Measurements from ENCODE around the gene CLDN4. TPM values are rescaled to one million over a fixed set of nuclear protein-coding genes. Genes with fewer than 3 reads are reported as not detected.
"Not testable (repeated sequence)": the region's sequence is repeated elsewhere in the genome, so short reads cannot be mapped to it uniquely, and the experiment has no call there.

The CLDN4 gene
- total RNA-seq, 2 experiments from 2014 or later = 0.05 to 0.14 TPM

DNA sequence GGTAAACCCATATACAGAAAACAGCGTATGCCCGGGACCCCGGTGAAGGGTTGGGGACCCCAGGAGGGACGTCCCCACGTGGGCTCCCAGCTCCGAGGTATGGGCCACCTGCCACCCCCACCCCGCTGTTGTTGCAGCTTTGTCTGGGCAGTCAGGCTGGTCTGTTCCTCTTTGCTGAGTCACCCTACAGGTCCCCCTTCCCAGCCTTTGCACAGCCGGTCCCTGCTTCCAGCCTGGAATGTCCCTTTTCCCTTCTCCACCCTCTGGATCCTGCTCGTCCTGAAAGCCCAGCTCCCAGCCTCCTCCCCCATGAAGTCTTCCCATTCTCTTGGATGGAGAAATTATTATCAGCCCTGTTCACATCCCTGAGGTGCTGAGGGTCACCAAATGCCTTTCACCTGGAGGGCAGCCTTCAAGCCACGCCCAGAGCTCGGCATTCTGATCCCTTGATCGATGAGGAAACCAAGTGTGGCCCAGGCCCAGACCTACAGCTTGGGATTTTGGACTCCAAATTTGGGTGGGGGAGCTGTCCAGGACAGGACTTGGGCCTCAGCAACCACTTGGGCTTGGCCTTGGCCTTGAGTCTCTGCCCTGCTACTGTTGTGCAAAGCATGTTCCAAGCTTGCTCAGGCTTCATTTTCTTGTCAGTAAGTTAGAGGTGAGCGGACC lies 2.6 kb downstream of the CLDN4 start:
- no peak for DNase-seq
- H3K4me3 Mint-ChIP-seq = no peak overlapping the region
- Histone ChIP-seq H3K27me3 (ENCODE audit: control insufficient read depth in 1 of 2, insufficient read depth in 2 of 2, low read length in 2 of 2) (peaks cover 0 to 5% of the 10 kb centered on the region in 2 experiments), H3K36me3 (ENCODE audit: insufficient read depth, low read length) (no peaks in the 10 kb centered on the region), H3K9me3 (ENCODE audit: control insufficient read depth in 1 of 2, insufficient read depth in 1 of 2, low read length in 2 of 2) (peaks cover 0 to 4% of the 10 kb centered on the region in 2 experiments), H3K4me1 (ENCODE audit: insufficient read depth, low read length) (peaks cover 14% of the 10 kb centered on the region), H3K4me3 (ENCODE audit: low read length) (no peak overlapping the region), H3K27ac (ENCODE audit: low read depth in 1 of 2, low read length in 2 of 2) (no peak overlapping the region)
- ChIA-PET CTCF (no interaction called here), POLR2A (interaction anchor here (1.1 kb wide), 1 partner anchor 9 kb away, joined by 4 read pairs; the partner anchor contains the start of gene METTL27)
- no peak overlapping the region for H3K27ac Mint-ChIP-seq
- peaks cover 9% of the 10 kb centered on the region for H3K27me3 Mint-ChIP-seq
- no peaks in the 10 kb centered on the region for H3K36me3 Mint-ChIP-seq (ENCODE audit: low read depth)
- H3K4me1 Mint-ChIP-seq (ENCODE audit: low read depth) = peaks cover 12% of the 10 kb centered on the region
- ATAC-seq (ENCODE audit: poor library complexity) = no peak
- TF ChIP-seq, protein P1, sequence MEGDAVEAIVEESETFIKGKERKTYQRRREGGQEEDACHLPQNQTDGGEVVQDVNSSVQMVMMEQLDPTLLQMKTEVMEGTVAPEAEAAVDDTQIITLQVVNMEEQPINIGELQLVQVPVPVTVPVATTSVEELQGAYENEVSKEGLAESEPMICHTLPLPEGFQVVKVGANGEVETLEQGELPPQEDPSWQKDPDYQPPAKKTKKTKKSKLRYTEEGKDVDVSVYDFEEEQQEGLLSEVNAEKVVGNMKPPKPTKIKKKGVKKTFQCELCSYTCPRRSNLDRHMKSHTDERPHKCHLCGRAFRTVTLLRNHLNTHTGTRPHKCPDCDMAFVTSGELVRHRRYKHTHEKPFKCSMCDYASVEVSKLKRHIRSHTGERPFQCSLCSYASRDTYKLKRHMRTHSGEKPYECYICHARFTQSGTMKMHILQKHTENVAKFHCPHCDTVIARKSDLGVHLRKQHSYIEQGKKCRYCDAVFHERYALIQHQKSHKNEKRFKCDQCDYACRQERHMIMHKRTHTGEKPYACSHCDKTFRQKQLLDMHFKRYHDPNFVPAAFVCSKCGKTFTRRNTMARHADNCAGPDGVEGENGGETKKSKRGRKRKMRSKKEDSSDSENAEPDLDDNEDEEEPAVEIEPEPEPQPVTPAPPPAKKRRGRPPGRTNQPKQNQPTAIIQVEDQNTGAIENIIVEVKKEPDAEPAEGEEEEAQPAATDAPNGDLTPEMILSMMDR (IDR thresholded peaks at IDR 0.05) = no peak
- intact Hi-C loops (cut with DNase I, micrococcal nuclease) = no loop called here
- no peaks in the 10 kb centered on the region for H3K9me3 Mint-ChIP-seq

DNA sequence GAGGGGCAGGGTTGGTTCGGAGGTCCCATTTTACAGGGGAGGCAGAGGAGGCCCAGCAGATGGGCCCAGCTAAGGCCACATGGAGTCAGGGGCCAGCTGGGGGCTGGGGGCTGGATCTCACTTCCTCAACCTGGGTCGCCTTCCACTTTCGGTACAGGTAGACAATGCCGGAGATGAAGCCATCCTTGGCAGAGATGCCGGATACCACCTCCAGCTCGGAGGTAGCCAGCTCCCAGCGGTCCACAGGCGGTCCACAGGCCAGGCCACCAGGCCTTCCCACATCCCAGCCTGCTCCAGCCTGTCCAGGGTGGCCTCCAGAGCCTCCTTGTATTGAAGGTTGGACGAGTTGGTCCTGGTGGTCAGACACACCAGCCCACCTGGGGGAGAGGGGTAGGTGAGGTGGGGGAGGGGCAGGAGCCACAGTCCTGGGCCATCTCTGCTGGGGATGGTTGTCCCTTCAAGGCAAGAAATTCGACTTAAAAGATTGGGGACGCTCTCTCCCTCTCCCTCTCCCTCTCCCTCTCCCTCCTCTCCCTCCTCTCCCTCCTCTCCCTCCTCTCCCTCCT lies 3.9 kb downstream of the CLDN4 start:
- H3K4me3 ChIP-seq (ENCODE audit: low read length) = no peak overlapping the region
- POLR2A ChIA-PET = no interaction called here

DNA sequence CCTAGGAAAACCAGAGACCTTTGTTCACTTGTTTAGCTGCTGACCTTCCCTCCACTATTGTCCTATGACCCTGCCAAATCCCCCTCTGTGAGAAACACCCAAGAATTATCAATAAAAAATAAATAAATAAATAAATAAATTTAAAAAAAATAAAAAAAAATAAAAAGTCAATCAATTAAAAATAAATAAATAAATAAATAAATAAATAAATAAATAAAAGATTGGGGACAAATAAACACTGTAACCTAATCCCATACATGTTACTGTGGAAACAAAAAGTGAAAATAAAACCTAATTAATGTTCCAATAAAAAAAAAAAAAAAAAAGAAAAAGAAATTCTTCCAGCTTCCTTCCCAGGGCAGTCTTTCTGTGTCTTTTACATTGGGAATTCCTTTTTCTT lies 6.4 kb downstream of the CLDN4 start:
- H3K27me3 ChIP-seq (ENCODE audit: control insufficient read depth in 1 of 2, insufficient read depth in 2 of 2, low read length in 2 of 2); H3K4me3 ChIP-seq (ENCODE audit: low read length); ATAC-seq (ENCODE audit: poor library complexity); H3K4me3 Mint-ChIP-seq; H3K36me3 ChIP-seq (ENCODE audit: insufficient read depth, low read length); H3K4me1 ChIP-seq (ENCODE audit: insufficient read depth, low read length); H3K27ac Mint-ChIP-seq; H3K36me3 Mint-ChIP-seq (ENCODE audit: low read depth); H3K9me3 ChIP-seq (ENCODE audit: control insufficient read depth in 1 of 2, insufficient read depth in 1 of 2, low read length in 2 of 2); H3K27ac ChIP-seq (ENCODE audit: low read depth in 1 of 2, low read length in 2 of 2); H3K4me1 Mint-ChIP-seq (ENCODE audit: low read depth); DNase-seq; H3K9me3 Mint-ChIP-seq; H3K27me3 Mint-ChIP-seq; intact Hi-C loops (cut with DNase I, micrococcal nuclease): not testable (repeated sequence)
- ChIA-PET CTCF (interaction anchor here (0.9 kb wide), 1 partner anchor 10 kb away, joined by 3 read pairs; no protein-coding TSS in a partner anchor), POLR2A (interaction anchor here (0.6 kb wide), 1 partner anchor 18 kb away, joined by 3 read pairs; no protein-coding TSS in a partner anchor)

More for the DNA sequence above, 3.9 kb downstream of the CLDN4 start:
- CTCF ChIA-PET = no interaction called here
- ATAC-seq (ENCODE audit: poor library complexity) (no peak), DNase-seq (no peak)
- H3K9me3 Mint-ChIP-seq = no peaks in the 10 kb centered on the region
- no peak overlapping the region for H3K27ac Mint-ChIP-seq
- H3K27me3 Mint-ChIP-seq = peaks cover 4% of the 10 kb centered on the region
- intact Hi-C loops (cut with DNase I, micrococcal nuclease) = no loop called here
- TF ChIP-seq, protein P1 (IDR thresholded peaks at IDR 0.05) = no peak
- Histone ChIP-seq H3K36me3 (ENCODE audit: insufficient read depth, low read length) (no peaks in the 10 kb centered on the region), H3K27ac (ENCODE audit: low read depth in 1 of 2, low read length in 2 of 2) (no peak overlapping the region), H3K9me3 (ENCODE audit: control insufficient read depth in 1 of 2, insufficient read depth in 1 of 2, low read length in 2 of 2) (peaks cover 0 to 4% of the 10 kb centered on the region in 2 experiments), H3K4me1 (ENCODE audit: insufficient read depth, low read length) (peaks cover under 1% of the 10 kb centered on the region), H3K27me3 (ENCODE audit: control insufficient read depth in 1 of 2, insufficient read depth in 2 of 2, low read length in 2 of 2) (peaks cover 0 to 4% of the 10 kb centered on the region in 2 experiments)
- H3K36me3 Mint-ChIP-seq (ENCODE audit: low read depth) = no peaks in the 10 kb centered on the region
- no peak overlapping the region for H3K4me3 Mint-ChIP-seq
- H3K4me1 Mint-ChIP-seq (ENCODE audit: low read depth) = peaks cover 2% of the 10 kb centered on the region
